GM19099 (cell line): ENCODE results near the gene EXOC3L4.

Source experiments
- POLR2A ChIP-seq: IDR thresholded peaks from 3 replicates; pipeline ENCODE4 v1.6.1; 2011; ENCODE audit warnings: low read depth; ENCODE audit not compliant: insufficient read length; ENCODE audit errors: extremely low read depth

Gene EXOC3L4

GRCh38 chr14:103149351-103150237 is 55.1 kb downstream of the EXOC3L4 start:
- no peak for TF ChIP-seq POLR2A

DNA sequence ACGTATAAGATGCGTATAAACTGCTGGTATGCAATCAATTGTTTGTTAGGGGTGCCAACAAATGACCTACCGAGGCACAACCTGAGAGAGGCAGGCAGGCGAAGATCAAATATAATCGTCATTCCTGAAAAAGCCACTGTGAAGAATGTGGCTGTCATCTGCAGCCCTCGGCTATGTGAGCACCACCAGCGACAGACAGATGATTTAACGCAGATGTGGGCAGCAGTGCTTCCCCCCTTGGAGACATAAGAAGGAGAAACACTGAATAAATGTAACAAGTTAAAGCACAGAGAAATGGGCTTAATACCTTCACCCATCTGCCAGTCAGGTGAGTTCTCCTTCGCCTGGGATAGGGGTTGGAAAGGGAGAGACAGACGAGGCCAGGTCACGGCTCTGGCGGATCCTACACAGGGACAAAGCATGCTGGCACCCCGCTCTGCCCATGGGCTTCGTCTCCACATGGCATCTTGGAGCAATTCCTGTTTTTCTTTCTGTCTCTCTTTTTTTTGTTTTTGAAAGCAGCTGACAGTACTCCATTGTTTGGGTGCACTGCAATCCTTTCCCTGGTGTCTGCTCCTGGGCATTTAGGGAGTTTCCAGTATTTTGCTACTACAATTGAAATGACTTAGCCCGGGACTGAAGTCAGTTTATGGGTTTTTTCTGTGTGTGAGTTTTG is 56.9 kb downstream of the EXOC3L4 start:
- no peak for TF ChIP-seq POLR2A

DNA sequence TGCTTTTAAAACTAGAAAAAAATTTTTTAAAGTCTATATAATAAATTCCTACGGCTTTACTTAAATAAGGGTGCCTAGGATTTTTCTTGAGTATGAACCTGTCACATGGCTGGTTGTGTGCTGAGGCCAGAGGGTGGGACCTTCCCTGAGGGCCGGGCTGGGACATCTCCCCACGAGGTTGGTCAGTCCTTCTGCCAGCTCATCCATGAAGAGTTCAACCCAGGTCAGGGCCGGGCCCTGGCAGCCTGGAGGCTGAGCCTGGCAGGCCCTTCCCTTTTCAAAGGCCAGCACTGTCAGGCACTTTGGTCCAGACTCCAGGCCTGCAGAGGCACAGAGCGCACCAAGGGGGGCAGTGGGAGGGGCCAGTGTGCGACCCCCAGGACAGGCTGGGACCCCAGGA is 60.5 kb downstream of the EXOC3L4 start:
- no peak for TF ChIP-seq POLR2A

GRCh38 chr14:103155826-103156394 is 61.4 kb downstream of the EXOC3L4 start:
- no peak for TF ChIP-seq POLR2A

DNA sequence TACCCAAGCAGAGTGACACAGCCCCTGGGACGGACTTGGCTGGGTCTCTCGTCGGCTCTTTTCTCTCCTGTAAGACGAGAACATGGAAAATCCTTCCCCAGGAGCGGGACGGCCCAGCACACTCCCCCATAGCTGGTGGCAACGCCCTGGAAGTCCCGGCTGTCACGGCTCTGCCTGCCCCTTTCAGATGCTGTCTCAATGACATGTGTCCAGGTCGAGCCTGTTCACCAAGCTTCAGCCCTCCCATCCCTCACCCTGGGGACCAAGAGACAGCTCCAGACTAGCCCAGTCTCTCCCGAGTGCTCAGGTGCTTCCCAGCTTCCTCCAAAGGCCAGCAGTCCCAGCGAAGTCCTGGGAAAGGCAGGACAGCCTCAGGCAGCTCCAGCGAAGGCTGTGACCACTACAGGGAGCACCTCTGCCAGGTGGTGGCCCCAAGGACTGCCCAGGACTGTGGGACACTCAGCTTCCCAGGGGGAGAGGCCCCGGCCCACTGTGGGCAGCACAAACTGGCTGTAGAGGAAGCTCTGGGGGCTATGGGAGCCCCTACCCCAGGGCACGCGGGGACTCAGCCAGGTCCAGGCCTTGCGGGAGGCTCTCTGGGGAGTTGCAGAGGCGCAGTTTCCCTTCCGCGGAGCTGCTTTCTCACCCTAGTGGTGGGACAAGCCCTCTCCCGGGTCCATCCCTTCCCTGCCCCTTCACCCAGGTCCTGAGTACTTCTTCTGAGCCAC is 62.3 kb downstream of the EXOC3L4 start:
- TF ChIP-seq POLR2A: no peak

DNA sequence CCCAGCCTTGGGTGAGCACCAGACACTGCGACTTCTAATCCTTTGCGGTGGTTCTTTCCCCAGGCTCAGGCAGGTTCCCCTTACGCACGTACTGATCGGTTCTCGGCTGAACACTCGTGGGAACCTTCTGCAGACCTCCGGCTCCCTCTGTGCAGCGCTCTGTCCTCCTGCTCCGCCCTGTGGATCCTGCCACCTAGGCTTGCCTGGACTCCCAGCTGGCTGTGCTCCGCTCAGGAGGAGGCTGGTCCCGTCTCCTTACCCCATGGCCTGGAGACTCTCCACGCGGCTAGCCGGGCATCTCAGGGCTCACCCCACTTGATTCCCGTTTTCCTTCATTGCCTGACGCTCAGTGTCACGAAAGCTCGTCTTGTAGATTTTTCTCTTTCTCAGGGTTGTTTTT is 63.4 kb downstream of the EXOC3L4 start:
- no peak for TF ChIP-seq POLR2A

GRCh38 chr14:103158688-103159087 is 64.2 kb downstream of the EXOC3L4 start:
- TF ChIP-seq POLR2A: no peak
